HG03378 (cell line): ENCODE results near the gene TNNT3.
A peak's percentile ranks its signal among the peaks of the same experiment; 100 is the strongest.

Experiments used
- ATAC-seq: cut with Tn5 transposase; IDR thresholded peaks from one replicate; pipeline ENCODE4 v1.9.1; 2021; ENCODE audit warnings: mild to moderate bottlenecking, moderate library complexity; ENCODE audit not compliant: unreplicated experiment

The TNNT3 gene

GRCh38 chr11:1894759-1895158 lies 24.7 kb upstream of the TNNT3 start:
- ATAC-seq, result no peak

GRCh38 chr11:1896468-1896867 lies 23.0 kb upstream of the TNNT3 start:
- no peak for ATAC-seq

GRCh38 chr11:1896923-1897322 lies 22.6 kb upstream of the TNNT3 start:
- ATAC-seq, result no peak

GRCh38 chr11:1899090-1899489 lies 20.4 kb upstream of the TNNT3 start:
- ATAC-seq, result no peak

- no peak for ATAC-seq
Measured at GRCh38 chr11:1899686-1900085, 19.8 kb upstream of the TNNT3 start.

- no peak for ATAC-seq
Measured at GRCh38 chr11:1906181-1906580, 13.3 kb upstream of the TNNT3 start.

GRCh38 chr11:1906611-1907423 lies 12.7 kb upstream of the TNNT3 start:
- ATAC-seq, result no peak

- ATAC-seq, result no peak
Measured at GRCh38 chr11:1908618-1909017, 10.9 kb upstream of the TNNT3 start.

- no peak for ATAC-seq
Measured at GRCh38 chr11:1909524-1909923, 10.0 kb upstream of the TNNT3 start.

GRCh38 chr11:1912289-1912878 lies 7.1 kb upstream of the TNNT3 start:
- no peak for ATAC-seq

GRCh38 chr11:1913271-1914060 lies 6.0 kb upstream of the TNNT3 start:
- no peak for ATAC-seq

GRCh38 chr11:1915795-1916131 lies 3.7 kb upstream of the TNNT3 start:
- ATAC-seq, result no peak

- ATAC-seq, result peak; percentile 48
Measured at GRCh38 chr11:1916132-1916985, 3.1 kb upstream of the TNNT3 start.

GRCh38 chr11:1916986-1917522 lies 2.4 kb upstream of the TNNT3 start:
- no peak for ATAC-seq

- ATAC-seq, result no peak
Measured at GRCh38 chr11:1917523-1918435, 1.7 kb upstream of the TNNT3 start.

GRCh38 chr11:1918436-1919315 lies 827 bp upstream of the TNNT3 start:
- ATAC-seq, result no peak

GRCh38 chr11:1920128-1920908 lies 815 bp downstream of the TNNT3 start:
- no peak for ATAC-seq
